HepG2 (cell line): ENCODE data around the gene SNX9. TPM values are rescaled to one million over a fixed set of nuclear protein-coding genes. Genes with fewer than 3 reads are reported as not detected.

Experiments used
- ATAC-seq: fragments of 200-7000 bp; cut with Tn5 transposase; 3 replicates; pipeline ENCODE4 v1.9.1; 2020; ENCODE audit warnings: mild to moderate bottlenecking, moderate library complexity
- BruUV-seq: library from RNA; stranded (reverse); fragments of 400-500 nt; replicated peaks from 2 replicates; lab custom pipeline; 2021; lab: Mats Ljungman, UMichigan
- CTCF ChIA-PET: fragments of 300-600 bp; formaldehyde crosslinking; extraction: SDS; loops from one replicate; lab custom pipeline; 2021; ENCODE audit warnings: low total read pairs, inconsistent platforms, low intra/inter-chr PET ratio; lab: Yijun Ruan, JAX
- POLR2A ChIA-PET: fragments of 350-600 bp; sonication (Branson Sonifier 250); formaldehyde crosslinking; loops from one replicate; lab custom pipeline; 2020; ENCODE audit warnings: antibody characterized with exemption, inconsistent platforms; lab: Yijun Ruan, JAX
- DNase-seq: peaks from one replicate; pipeline ENCODE4 v3.0.0-alpha.2; 2015; ENCODE audit warnings: low spot score
- FAIRE-seq: peaks from 3 replicates; lab custom pipeline; 2011; peaks lifted over from hg19 to GRCh38; lab: Jason Lieb, UNC
- H2AFZ ChIP-seq: one replicate; pipeline ENCODE4 v1.6.1; 2011; ENCODE audit warnings: low read length, inconsistent platforms
- H3K27ac ChIP-seq: fragments of 300-600 bp; 3 replicates; pipeline ENCODE4 v1.8.0; 2011; ENCODE audit warnings: mixed run types, mild to moderate bottlenecking, mixed read lengths, low read length, inconsistent platforms; ENCODE audit not compliant: insufficient read depth; ENCODE audit errors: extremely low read length
- H3K27me3 ChIP-seq, 2 experiments: fragments of 200-600 bp in 1 of 2; 2 replicates in 1 of 2; 3 replicates in 1 of 2; pipeline versions ENCODE4 v1.6.0 to v1.8.0; 2011; ENCODE audit warnings: low read length in 2 of 2, mild to moderate bottlenecking in 2 of 2, moderate library complexity in 2 of 2, inconsistent platforms in 1 of 2; ENCODE audit not compliant: insufficient read depth in 2 of 2, control insufficient read depth in 1 of 2
- H3K36me3 ChIP-seq, 2 experiments: fragments of 200-600 bp in 1 of 2; replicated peaks in 1 of 2; 2 replicates in 1 of 2; 3 replicates in 1 of 2; pipeline versions ENCODE4 v1.5.1 to v1.8.0; 2011; ENCODE audit warnings: low read length in 2 of 2, inconsistent platforms in 1 of 2; ENCODE audit not compliant: insufficient read depth in 2 of 2, control insufficient read depth in 1 of 2
- H3K4me1 ChIP-seq: 2 replicates; pipeline ENCODE4 v1.5.1; 2012; ENCODE audit warnings: low read length, inconsistent platforms; ENCODE audit not compliant: insufficient read depth
- H3K4me2 ChIP-seq: 2 replicates; pipeline ENCODE4 v1.6.0; 2011; ENCODE audit warnings: low read depth, low read length, inconsistent platforms
- H3K4me3 ChIP-seq, 3 experiments: fragments of 200-600 bp in 1 of 3; sonication (generic), shearing (Covaris generic) in 1 of 3; replicated peaks in 1 of 3; 2 replicates each; pipeline ENCODE4 v1.5.1; 2011 to 2016; ENCODE audit warnings: low read length in 3 of 3, inconsistent platforms in 2 of 3, low read depth in 2 of 3, mild to moderate bottlenecking in 2 of 3, control low read depth in 1 of 3, mixed read lengths in 1 of 3; ENCODE audit not compliant: insufficient read depth in 1 of 3
- H3K79me2 ChIP-seq: one replicate; pipeline ENCODE4 v1.6.1; 2011; ENCODE audit warnings: low read length, inconsistent platforms; ENCODE audit not compliant: insufficient read depth
- H3K9ac ChIP-seq: 2 replicates; pipeline ENCODE4 v1.6.0; 2011; ENCODE audit warnings: mild to moderate bottlenecking, low read depth, low read length, inconsistent platforms; ENCODE audit not compliant: insufficient read depth
- H3K9me3 ChIP-seq: 2 replicates; pipeline ENCODE4 v1.5.1; 2012; ENCODE audit warnings: mild to moderate bottlenecking, low read length
- H4K20me1 ChIP-seq: 2 replicates; pipeline ENCODE4 v1.6.0; 2011; ENCODE audit warnings: inconsistent platforms, mild to moderate bottlenecking, low read length, moderate library complexity; ENCODE audit not compliant: insufficient read depth
- CSRNP2 ChIP-seq: sonication (generic); formaldehyde crosslinking; conservative IDR thresholded peaks from 2 replicates; pipeline ENCODE4 v1.8.0; 2022; ENCODE audit warnings: low read depth, missing genetic modification reagents
- HNRNPUL1 ChIP-seq: fragments of 200-400 bp; formaldehyde crosslinking; IDR thresholded peaks from 2 replicates; pipeline ENCODE4 v1.6.1; 2017; ENCODE audit warnings: low read depth, mild to moderate bottlenecking, low read length, moderate library complexity
- KAT8 ChIP-seq: IDR thresholded peaks from 2 replicates; pipeline ENCODE4 v1.6.1; 2016; ENCODE audit warnings: missing genetic modification reagents, missing compliant biosample characterization
- SALL1 ChIP-seq: sonication (generic); formaldehyde crosslinking; IDR thresholded peaks from 2 replicates; pipeline ENCODE4 v1.8.0; 2022; ENCODE audit warnings: mild to moderate bottlenecking, missing genetic modification reagents
- SP140L ChIP-seq: sonication (generic); formaldehyde crosslinking; IDR thresholded peaks from 2 replicates; pipeline ENCODE4 v1.4.0; 2020; ENCODE audit warnings: missing genetic modification reagents, borderline replicate concordance
- ZNF3 ChIP-seq: IDR thresholded peaks from 2 replicates; pipeline ENCODE4 v1.7.0; 2017; ENCODE audit warnings: inconsistent platforms
- WGBS: methylation state at CpG from one replicate; pipeline ENCODE4 v1.1.6; 2017; ENCODE audit warnings: low lambda C conversion rate; 5-methylcytosine and 5-hydroxymethylcytosine counted together
- in situ Hi-C: cut with HindIII; loops from 2 replicates; pipeline ENCODE4 v1.10.0; 2017; ENCODE audit warnings: low pct_unique_long_range_greater_than_20kb; ENCODE audit not compliant: extremely low pct_ligation_motif_present
- intact Hi-C: fragments of 100-400 bp; cut with micrococcal nuclease; formaldehyde crosslinking; loops from one replicate; pipeline ENCODE4 v1.10.0; 2022; ENCODE audit not compliant: unreplicated experiment
- polyA plus RNA-seq, 8 experiments: library from polyadenylated mRNA; depleted of rRNA in 3 of 8; stranded (reverse) in 7 of 8; unstranded in 1 of 8; fragments of >200 nt; fragmentation: Illumina TruSeq in 4 of 8; extraction: Trizol in 4 of 8; gene quantifications; 2 replicates each; pipeline versions ENCODE4 v1.2.1 to v1.2.3, GENCODE V29; 2011 to 2016; ENCODE audit warnings: low read depth in 4 of 8, missing spikeins in 1 of 8, mixed read lengths in 1 of 8; ENCODE audit not compliant: insufficient read depth in 1 of 8
- total RNA-seq, 5 experiments: library from RNA; depleted of rRNA; stranded (reverse); fragments of >200 nt; fragmentation: Illumina TruSeq; extraction: Trizol; gene quantifications; 2 replicates each; pipeline ENCODE4 v1.2.3, GENCODE V29; 2016; ENCODE audit warnings: low read depth in 1 of 5

SNX9 gene
- total and polyA plus RNA-seq, 2 of the 13 experiments (the other 11 are each of a cell fraction or from before 2014, with no cell fraction given): 21.9 to 36.0 TPM

GRCh38 chr6:157961153-157961831 is 138.2 kb downstream of the SNX9 start:
- no TSS peak for BruUV-seq
- no peak overlapping the region for H2AFZ ChIP-seq
- FAIRE-seq: no peak
- no peak overlapping the region for H3K4me2 ChIP-seq
- no peaks in the 10 kb centered on the region for H3K79me2 ChIP-seq
- ChIA-PET CTCF (no interaction called here), POLR2A (no interaction called here)
- H3K36me3 ChIP-seq: no peaks in the 10 kb centered on the region
- H4K20me1 ChIP-seq: no peaks in the 10 kb centered on the region
- no peak for ATAC-seq
- H3K9ac ChIP-seq: no peak overlapping the region
- no peak overlapping the region for H3K27ac ChIP-seq
- in situ Hi-C loops: no loop called here
- peaks cover 21% of the 10 kb centered on the region for H3K9me3 ChIP-seq
- peaks cover 23% of the 10 kb centered on the region for H3K4me1 ChIP-seq
- H3K27me3 ChIP-seq: no peaks in the 10 kb centered on the region
- DNase-seq: no peak
- 81% methylated on average over 5 of the region's 5 CpGs for WGBS
- intact Hi-C loops: no loop called here
- no peak overlapping the region for H3K4me3 ChIP-seq
- no peak for TF ChIP-seq CSRNP2
- no peak for TF ChIP-seq SALL1 (CRISPR knock-in tag)
- no peak for TF ChIP-seq SP140L
- no peak for TF ChIP-seq HNRNPUL1
- TF ChIP-seq KAT8: no peak
- no peak for TF ChIP-seq ZNF3
- TF ChIP-seq, all 625 proteins: peak for 0
